Stimulated activated CD4-positive, alpha-beta T cell treated with anti-CD3 and anti-CD28 coated beads, TNF-alpha, amount 100 ng/mL, for 48 hours (primary cell): Measurements from ENCODE around the gene DUOXA2.
A peak's percentile ranks its signal among the peaks of the same experiment; 100 is the strongest.
"Not testable (repeated sequence)": the region's sequence is repeated elsewhere in the genome, so short reads cannot be mapped to it uniquely, and the experiment has no call there.

Source experiments
- DNase-seq, 3 donors: peaks; one replicate each; pipeline ENCODE4 v3.0.0-alpha.2; 2020; ENCODE audit warnings: low read depth in 3 of 3

DUOXA2 gene

DNA sequence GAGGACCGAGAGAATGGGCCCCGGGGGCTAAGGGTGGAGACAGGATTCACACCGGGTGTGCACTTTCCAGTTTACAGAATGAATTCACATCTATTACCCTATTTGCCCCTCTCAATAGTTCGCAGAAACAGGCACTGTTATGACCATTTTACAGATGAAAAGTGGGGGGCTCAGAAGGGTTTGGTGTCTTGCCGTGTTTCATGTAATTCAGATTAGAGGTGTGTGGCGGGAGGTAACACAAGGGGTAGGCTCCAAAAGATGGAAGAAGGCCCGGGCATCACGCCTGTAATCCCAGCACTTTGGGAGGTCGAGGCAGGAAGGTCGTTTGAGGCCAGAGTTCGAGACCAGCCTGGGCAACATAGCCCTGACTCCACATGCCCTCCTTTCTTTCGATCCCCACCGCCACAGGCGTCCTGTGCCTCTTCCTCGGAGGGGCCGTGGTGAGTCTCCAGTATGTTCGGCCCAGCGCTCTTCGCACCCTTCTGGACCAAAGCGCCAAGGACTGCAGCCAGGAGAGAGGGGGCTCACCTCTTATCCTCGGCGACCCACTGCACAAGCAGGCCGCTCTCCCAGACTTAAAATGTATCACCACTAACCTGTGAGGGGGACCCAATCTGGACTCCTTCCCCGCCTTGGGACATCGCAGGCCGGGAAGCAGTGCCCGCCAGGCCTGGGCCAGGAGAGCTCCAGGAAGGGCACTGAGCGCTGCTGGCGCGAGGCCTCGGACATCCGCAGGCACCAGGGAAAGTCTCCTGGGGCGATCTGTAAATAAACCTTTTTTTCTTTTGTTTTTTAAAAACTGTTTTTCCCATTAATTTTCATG is 3.4 kb downstream of the DUOXA2 start:
- no peak for DNase-seq

DNA sequence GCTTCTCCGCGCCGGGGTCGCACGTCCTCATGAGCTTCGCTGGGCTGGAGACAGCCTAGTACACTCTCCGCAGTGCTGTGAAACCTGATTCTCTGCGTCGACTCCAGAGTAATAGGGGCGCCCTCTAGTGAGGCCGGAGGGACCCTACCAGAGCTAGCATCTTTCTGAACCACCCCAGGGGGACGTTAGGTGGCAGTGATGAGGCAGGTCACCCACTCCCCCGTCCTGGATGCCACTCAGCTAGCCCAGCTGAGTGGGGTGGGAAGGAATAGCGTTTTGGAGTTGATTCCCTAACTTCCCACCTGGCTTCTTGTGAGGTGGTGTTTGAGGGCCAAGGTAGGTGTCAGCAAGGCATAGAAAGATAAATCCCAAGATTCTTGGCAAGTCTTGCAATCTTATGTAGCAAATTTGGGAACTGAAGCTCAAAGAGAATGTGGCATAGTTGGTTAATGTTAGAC is 4.0 kb downstream of the DUOXA2 start:
- DNase-seq = peak; percentile 64 to 83 (median 79)

DNA sequence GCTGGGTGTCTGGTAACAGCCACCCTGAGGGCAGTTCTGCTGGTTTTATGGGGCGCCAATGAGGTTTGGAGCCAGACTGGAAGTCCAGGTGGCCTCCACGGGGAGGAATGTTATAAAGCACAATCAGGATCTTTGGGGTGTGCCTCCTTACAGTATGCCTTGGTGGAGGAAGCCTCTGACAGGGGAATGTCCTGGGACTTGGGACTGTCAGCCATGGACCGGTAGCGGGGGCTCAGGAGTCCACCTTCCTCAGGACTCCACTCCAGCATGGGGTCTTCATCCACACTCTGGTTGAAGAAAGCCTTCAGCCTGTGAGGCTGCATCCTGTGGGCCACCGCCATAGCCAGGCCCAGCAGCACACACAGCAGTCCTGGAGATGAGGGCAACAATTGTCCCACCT is 4.9 kb downstream of the DUOXA2 start:
- DNase-seq = no peak

DNA sequence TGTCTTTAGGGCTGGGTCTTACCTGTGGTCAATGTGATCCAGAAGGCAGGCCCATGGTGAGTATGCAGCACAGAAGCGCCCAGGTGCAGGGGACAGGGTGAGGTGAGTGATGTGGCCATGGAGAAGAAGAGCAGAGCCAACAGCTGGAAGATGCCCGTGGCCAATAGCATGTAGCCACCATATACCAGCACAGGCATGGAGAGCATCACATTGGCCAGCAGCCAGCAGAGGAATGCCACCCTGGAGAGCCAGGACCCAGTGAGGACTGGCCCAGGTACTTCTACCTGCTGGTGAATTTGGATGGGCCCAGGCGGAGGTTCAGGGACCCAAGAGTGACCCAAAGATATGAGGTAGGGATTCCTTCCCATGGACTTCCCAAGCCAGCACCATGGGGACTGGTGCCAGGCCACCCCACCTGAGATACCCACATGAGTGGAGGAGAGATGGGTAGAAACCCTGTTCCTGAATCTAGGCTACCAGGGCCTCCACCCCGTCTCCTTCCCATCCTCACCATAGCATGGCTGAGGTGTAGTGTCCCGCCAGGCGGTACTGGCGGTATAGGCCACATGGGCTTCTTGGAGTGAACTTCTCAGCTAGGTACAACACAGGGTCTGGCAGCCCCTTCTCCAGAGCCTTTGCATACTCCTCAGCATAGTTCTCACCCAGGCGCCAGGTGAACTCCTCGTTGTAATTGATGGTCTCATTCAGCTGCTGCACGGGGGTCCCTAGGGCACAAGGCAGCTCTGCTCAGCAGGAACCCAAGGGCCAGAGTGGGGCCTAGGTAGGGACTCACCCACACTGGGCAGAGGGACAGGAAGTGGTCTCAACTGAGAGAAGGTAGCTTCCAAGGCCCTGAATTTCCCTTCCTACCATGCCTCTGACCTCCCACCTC is 6.2 kb downstream of the DUOXA2 start:
- no peak for DNase-seq

DNA sequence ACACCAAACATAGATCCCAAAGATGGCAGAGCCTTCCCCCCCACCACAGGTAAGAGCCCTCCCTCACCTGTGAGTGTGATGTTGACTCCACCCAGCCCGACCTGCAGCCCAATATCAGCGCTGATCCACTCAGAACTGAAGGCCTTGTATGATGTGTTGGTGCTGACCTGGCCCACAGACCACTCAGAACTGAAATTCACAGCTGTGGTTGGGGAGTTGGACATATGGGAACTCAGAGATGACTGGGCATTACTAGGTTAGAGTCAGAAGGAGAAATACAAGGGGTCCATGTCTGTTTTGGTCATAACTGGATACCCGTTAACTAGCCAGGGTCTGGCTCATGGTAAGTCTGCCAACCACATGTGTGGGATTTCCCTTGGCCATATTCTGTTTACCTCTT is 6.9 kb downstream of the DUOXA2 start:
- DNase-seq = no peak

DNA sequence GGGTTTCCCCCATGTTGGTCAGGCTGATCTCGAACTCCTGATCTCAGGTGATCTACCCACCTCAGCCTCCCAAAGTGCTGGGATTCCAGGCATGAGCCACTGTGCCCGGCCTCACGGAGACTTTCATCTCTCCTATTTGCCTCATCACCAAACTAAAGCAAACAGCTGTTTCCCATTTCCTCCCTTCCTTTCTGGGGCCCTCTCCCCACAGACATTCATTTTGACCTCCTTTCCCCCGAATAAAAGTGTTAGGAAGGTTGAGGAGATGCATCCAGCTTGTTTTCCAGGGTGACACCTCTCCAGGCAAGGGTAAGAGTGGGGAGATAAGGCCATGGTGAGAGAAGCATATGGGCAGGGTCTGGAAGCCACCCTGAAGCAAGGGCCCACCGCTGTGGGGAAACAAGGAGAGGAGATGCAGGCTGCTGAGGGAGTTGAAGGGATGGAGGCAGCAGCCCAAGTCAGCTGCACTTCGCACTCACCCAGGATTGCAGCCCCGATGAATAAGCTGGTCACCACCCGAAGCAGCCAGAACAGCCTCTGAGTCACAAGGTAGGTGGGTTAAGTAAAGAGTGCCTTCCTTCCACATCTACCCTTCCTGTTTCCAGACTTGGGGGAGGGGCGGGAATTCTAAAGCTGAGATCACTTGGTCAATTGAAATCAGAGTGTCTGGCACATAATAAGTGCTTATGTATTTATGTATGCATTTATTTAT is 7.7 kb downstream of the DUOXA2 start:
- no peak for DNase-seq

DNA sequence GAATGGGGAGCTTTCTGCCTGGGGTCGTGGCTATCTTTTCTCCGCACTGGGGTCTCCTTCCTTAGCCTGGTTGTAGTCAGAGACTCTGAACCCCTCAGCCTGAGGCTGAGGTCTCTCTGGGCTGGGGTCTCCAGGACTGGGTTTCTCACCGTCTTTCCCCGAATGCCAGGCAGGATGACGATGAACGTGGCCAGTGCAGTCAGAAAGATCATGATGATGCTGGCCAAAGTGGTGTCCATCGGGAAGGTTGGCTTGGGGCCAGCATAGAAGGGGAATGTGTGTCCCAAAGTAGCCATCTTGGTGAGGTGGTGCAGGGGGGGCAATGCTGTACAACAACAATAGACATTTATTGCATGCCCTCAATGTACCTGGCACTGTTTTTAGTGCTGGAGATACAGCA is 8.6 kb downstream of the DUOXA2 start:
- no peak for DNase-seq

- no peak for DNase-seq
These were observed 9.3 kb downstream of the DUOXA2 start for GRCh38 chr15:45123397-45123796.

DNA sequence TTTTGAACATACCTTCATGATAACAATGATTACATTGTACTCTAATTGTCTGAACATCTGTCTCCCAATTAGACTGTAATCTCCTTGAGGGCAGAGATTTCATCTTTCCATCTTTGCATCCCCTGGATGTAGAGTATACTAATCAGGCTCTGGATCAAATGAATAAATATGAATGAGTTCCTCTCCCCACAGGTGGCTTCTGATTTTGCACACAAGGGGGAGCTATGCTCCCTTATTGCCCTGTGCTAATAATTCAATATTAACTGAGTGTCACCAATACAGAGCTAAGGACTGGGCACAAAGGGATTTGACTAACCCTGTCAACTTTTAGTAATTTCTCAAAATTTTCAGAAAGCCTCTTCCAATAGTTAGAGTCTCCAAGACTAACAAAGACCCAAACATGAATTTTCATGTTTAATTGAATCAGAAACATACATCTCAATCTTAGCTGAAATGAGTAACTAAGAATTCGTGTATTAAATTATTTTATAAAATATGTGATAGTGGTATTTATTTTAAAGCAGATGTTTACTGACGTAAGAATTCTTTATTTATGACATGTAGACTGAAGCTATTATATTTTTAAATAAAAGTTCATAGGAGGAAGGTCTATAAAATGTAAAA is 12.5 kb downstream of the DUOXA2 start:
- no peak for DNase-seq

- no peak for DNase-seq
These were observed 15.0 kb downstream of the DUOXA2 start for GRCh38 chr15:45128971-45129639.

DNA sequence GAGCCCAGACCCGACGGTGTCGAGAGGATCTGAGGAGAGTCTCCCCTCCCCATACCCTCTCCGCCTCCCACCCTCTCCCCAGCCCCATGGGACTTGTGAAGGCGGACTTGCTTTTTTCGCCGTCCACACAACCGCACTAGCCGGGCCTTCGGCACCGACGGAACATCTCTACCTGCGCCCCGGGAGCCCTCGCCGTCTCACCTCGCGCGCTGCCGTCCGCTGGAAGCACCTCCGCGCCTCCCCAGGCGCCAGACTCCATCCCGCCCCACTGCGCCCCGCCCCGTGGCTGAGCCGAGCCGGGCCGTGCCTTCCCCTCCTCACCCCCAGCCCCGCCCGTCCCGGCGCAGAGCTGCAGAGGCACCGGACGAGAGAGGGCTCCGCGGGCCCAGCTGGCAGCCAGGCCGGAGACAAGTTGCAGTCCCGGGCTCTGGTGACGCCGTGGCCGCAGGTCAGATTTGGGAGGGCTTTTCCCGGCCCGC is 15.6 kb downstream of the DUOXA2 start, which contains the start of the genes DUOX1 and DUOXA1:
TSS of gene DUOX1 (plus strand) at position 344 of the 479 bp plus-strand sequence. CDS start 1,973 bp downstream, outside the sequence.
TSS of gene DUOXA1 (minus strand) at position 229 of the 479 bp plus-strand sequence. CDS start 6,865 bp downstream, outside the sequence.
- no peak for DNase-seq

- DNase-seq = no peak
These were observed 16.3 kb downstream of the DUOXA2 start for GRCh38 chr15:45130291-45131000.

GRCh38 chr15:45131510-45131909 is 17.4 kb downstream of the DUOXA2 start:
- DNase-seq = no peak

DNA sequence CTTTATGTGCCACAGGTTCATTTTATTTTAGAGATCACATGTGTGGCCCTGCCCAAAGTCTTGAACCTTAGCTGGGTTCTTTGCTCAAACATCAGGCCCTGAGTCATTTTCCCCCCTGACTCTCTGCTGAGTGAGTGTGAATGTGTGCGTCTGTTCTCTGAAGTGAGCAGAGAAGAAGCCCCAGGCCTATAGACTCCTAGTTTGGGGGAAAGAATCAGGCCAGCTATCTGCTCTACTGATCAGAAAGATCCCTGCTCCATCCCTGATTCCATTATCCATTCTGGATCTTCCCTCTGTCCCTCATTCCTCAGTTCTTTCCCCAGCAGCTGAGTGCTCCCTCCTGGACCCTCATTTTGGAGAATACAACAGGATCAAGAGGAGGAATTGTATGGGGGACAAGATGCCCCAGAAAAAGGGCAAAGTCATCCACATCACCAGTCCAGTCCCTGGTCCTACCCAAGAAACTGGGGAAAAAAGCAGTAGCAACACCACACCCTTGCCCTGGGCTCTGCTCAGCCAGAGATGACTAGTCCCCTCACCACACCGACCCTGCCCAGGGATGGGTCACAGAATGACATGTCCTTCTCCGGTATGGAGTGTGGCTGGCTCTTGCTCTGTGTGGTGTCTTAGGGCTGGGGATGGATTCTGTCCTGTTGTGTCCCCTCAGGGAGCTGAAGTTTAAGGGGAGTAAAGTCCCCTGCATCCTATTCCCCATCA is 18.9 kb downstream of the DUOXA2 start:
- no peak for DNase-seq

GRCh38 chr15:45133561-45133920 is 19.4 kb downstream of the DUOXA2 start:
- no peak for DNase-seq

DNA sequence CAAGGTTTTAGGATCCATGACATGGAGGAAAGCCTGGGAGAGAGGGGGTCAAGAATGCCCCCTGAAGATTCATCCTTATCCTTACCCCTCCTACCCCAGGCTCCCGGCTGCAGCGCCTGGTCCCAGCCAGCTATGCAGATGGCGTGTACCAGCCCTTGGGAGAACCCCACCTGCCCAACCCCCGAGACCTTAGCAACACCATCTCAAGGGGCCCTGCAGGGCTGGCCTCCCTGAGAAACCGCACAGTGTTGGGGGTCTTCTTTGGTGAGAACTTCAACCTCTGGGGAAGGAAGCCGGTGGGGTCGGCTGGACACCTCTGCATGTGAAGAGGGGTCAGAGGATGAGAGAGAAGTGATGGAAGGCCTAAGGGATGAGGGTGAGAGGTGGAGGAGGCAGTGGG is 19.9 kb downstream of the DUOXA2 start:
- no peak for DNase-seq

- DNase-seq = no peak
These were observed 20.8 kb downstream of the DUOXA2 start for GRCh38 chr15:45134682-45135604.

- DNase-seq = not testable (repeated sequence)
These were observed 21.7 kb downstream of the DUOXA2 start for GRCh38 chr15:45135705-45136377.
